Pulmonary artery endothelial cell (primary cell): ENCODE results near the gene COL4A6. TPM values are rescaled to one million over a fixed set of nuclear protein-coding genes. Genes with fewer than 3 reads are reported as not detected.

Experiments used
- DNase-seq: peaks from one replicate; pipeline ENCODE4 v3.0.0-alpha.2; 2011; ENCODE audit warnings: low read depth, low spot score
- total RNA-seq: library from RNA; depleted of rRNA; stranded (reverse); fragments of >200 nt; gene quantifications from 2 replicates; pipeline ENCODE4 v1.2.3, GENCODE V29; 2014

Gene COL4A6
- total RNA-seq, 1 donor from 2014 or later = 2.0 TPM

GRCh38 chrX:108331126-108331909 lies 106.9 kb downstream of the COL4A6 start:
- DNase-seq = no peak

GRCh38 chrX:108323751-108324150 lies 114.5 kb downstream of the COL4A6 start:
- DNase-seq = no peak

GRCh38 chrX:108322234-108322633 lies 116.0 kb downstream of the COL4A6 start:
- no peak for DNase-seq

- DNase-seq = no peak
Observed at GRCh38 chrX:108316456-108316855, 121.8 kb downstream of the COL4A6 start.

GRCh38 chrX:108313669-108314068 lies 124.6 kb downstream of the COL4A6 start:
- DNase-seq = no peak

GRCh38 chrX:108312957-108313356 lies 125.3 kb downstream of the COL4A6 start:
- no peak for DNase-seq

- no peak for DNase-seq
Observed at GRCh38 chrX:108312011-108312410, 126.2 kb downstream of the COL4A6 start.

- DNase-seq = no peak
Observed at GRCh38 chrX:108310506-108310905, 127.7 kb downstream of the COL4A6 start.

- DNase-seq = no peak
Observed at GRCh38 chrX:108309144-108309543, 129.1 kb downstream of the COL4A6 start.

GRCh38 chrX:108307132-108308085 lies 130.8 kb downstream of the COL4A6 start:
- DNase-seq = no peak

- no peak for DNase-seq
Observed at GRCh38 chrX:108306086-108306485, 132.1 kb downstream of the COL4A6 start.

GRCh38 chrX:108304757-108305156 lies 133.5 kb downstream of the COL4A6 start:
- DNase-seq = no peak

- no peak for DNase-seq
Observed at GRCh38 chrX:108304210-108304609, 134.0 kb downstream of the COL4A6 start.

- DNase-seq = no peak
Observed at GRCh38 chrX:108303682-108304081, 134.5 kb downstream of the COL4A6 start.

GRCh38 chrX:108299704-108300103 lies 138.5 kb downstream of the COL4A6 start:
- no peak for DNase-seq

- DNase-seq = no peak
Observed at GRCh38 chrX:108299101-108299591, 139.1 kb downstream of the COL4A6 start.

GRCh38 chrX:108298165-108298602 lies 140.0 kb downstream of the COL4A6 start:
- no peak for DNase-seq

- no peak for DNase-seq
Observed at GRCh38 chrX:108297290-108297689, 140.9 kb downstream of the COL4A6 start.

- DNase-seq = no peak
Observed at GRCh38 chrX:108292053-108292452, 146.2 kb downstream of the COL4A6 start.

GRCh38 chrX:108285918-108286317 lies 152.3 kb downstream of the COL4A6 start:
- DNase-seq = no peak

- DNase-seq = no peak
Observed at GRCh38 chrX:108285356-108285755, 152.9 kb downstream of the COL4A6 start.

- no peak for DNase-seq
Observed at GRCh38 chrX:108275732-108276131, 162.5 kb downstream of the COL4A6 start.
